DOHH2 (cell line): Measurements from ENCODE around the gene DEFB112.

ENCODE experiments used
- H3F3A ChIP-seq: fragments of 200-600 bp; sonication (generic), shearing (Covaris generic); 2 replicates; pipeline ENCODE4 v1.6.0; 2016; ENCODE audit warnings: antibody characterized with exemption, mild to moderate bottlenecking; ENCODE audit not compliant: control insufficient read depth, insufficient read depth
- H3K27ac ChIP-seq: fragments of 200-600 bp; sonication (generic); 2 replicates; pipeline ENCODE4 v1.5.1; 2014; ENCODE audit warnings: low read depth, mild to moderate bottlenecking, low read length, moderate library complexity
- H3K27me3 ChIP-seq: fragments of 200-600 bp; sonication (generic); 2 replicates; pipeline ENCODE4 v1.6.1; 2014; ENCODE audit warnings: mild to moderate bottlenecking, low read length, mixed read lengths; ENCODE audit not compliant: control insufficient read depth
- H3K36me3 ChIP-seq: fragments of 200-600 bp; sonication (generic); 2 replicates; pipeline ENCODE4 v1.6.1; 2014; ENCODE audit warnings: mild to moderate bottlenecking, low read length, moderate library complexity, mixed read lengths; ENCODE audit not compliant: control insufficient read depth
- H3K4me1 ChIP-seq: fragments of 200-600 bp; sonication (generic); 2 replicates; pipeline ENCODE4 v1.6.1; 2014; ENCODE audit warnings: mild to moderate bottlenecking, low read length, mixed read lengths; ENCODE audit not compliant: control insufficient read depth
- H3K4me2 ChIP-seq: fragments of 200-600 bp; sonication (generic); 2 replicates; pipeline ENCODE4 v1.6.0; 2014; ENCODE audit warnings: mild to moderate bottlenecking, low read length, moderate library complexity
- H3K4me3 ChIP-seq: fragments of 200-600 bp; sonication (generic); 2 replicates; pipeline ENCODE4 v1.5.1; 2014; ENCODE audit warnings: mild to moderate bottlenecking, low read length, mixed read lengths
- H3K79me2 ChIP-seq: fragments of 200-600 bp; sonication (generic); 2 replicates; pipeline ENCODE4 v1.6.1; 2014; ENCODE audit warnings: mild to moderate bottlenecking, low read length, mixed read lengths; ENCODE audit not compliant: control insufficient read depth
- H3K9me2 ChIP-seq: fragments of 200-600 bp; sonication (generic); replicated peaks from 2 replicates; pipeline ENCODE4 v1.6.1; 2014; ENCODE audit warnings: mild to moderate bottlenecking, low read length, mixed read lengths; ENCODE audit not compliant: control insufficient read depth
- H3K9me3 ChIP-seq: fragments of 200-600 bp; sonication (generic); 2 replicates; pipeline ENCODE4 v1.6.1; 2014; ENCODE audit warnings: antibody characterized with exemption, low read length, mixed read lengths; ENCODE audit not compliant: control insufficient read depth, insufficient read depth
- H4K20me1 ChIP-seq: fragments of 200-600 bp; sonication (generic); 2 replicates; pipeline ENCODE4 v1.6.0; 2014; ENCODE audit warnings: low read depth, mild to moderate bottlenecking, antibody characterized with exemption, low read length, moderate library complexity; ENCODE audit not compliant: control insufficient read depth, insufficient read depth
- CTCF ChIP-seq: fragments of 200-600 bp; sonication (generic); IDR thresholded peaks from one replicate; pipeline ENCODE4 v1.5.1; 2014; ENCODE audit warnings: antibody characterized with exemption, mild to moderate bottlenecking, low read depth, low read length; ENCODE audit not compliant: poor library complexity, severe bottlenecking
- EZH2phosphoT487 ChIP-seq: fragments of 200-600 bp; sonication (generic); IDR thresholded peaks from 2 replicates; pipeline ENCODE4 v1.6.1; 2017; ENCODE audit warnings: borderline replicate concordance, mild to moderate bottlenecking, antibody characterized with exemption, low read length, moderate library complexity, mixed read lengths

The DEFB112 gene, protein sequence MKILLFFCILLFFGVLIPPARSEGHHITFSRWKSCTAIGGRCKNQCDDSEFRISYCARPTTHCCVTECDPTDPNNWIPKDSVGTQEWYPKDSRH

DNA sequence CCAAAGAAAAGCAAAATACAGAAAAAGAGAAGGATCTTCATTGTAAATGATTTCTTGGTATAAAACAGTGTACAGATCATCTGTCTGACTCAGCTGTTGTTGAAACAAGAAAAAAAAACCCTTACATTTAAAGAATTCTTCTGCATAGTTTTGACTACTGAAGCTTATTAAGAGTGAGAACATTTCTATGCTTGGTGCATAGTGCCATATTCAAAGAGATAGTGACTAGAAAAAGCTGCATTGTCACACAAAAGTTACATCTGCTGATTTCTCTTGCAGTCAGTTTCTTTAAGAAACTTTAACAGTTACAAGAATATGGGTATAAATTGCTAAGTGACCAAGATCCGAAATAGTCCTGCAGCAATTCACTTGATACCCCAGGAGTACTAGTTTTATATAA lies at the start of gene DEFB112:
Gene DEFB112 (minus strand): TSS at position 101 of the 400 bp plus-strand sequence. CDS start 60 bp downstream, at position 41.
- no peaks in the 10 kb centered on the region for H3F3A ChIP-seq
- no peak within 1 kb of the TSS for H3K4me2 ChIP-seq
- H4K20me1 ChIP-seq = no peaks in the 10 kb centered on the region
- no peaks in the 10 kb centered on the region for H3K9me2 ChIP-seq
- no peak within 1 kb of the TSS for H3K27ac ChIP-seq
- no peaks in the 10 kb centered on the region for H3K36me3 ChIP-seq
- H3K9me3 ChIP-seq = no peaks in the 10 kb centered on the region; the same call in 1 of the 2 replicates
- H3K27me3 ChIP-seq = no peaks in the 10 kb centered on the region
- no peaks in the 10 kb centered on the region for H3K79me2 ChIP-seq
- TF ChIP-seq CTCF (no peak), EZH2phosphoT487 (no peak)
- no peaks in the 10 kb centered on the region for H3K4me1 ChIP-seq
- H3K4me3 ChIP-seq = no peak within 1 kb of the TSS

DNA sequence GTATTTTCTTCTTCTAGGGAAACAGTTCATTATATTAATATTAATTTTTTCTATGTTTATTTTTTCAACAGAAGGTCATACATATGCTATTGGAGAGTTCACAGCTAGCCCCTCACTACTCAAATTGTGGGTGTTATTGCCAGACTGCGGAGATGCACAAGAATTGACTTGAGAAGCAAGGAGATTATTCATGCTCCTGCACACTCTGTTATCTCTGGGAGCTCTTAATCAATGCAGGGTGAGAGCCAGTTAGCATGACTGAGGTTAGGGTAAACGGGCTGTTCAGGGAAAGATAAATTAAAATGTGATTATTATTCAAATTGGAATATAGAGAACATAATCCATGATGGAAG lies 48.9 kb upstream of the DEFB112 start:
- Histone ChIP-seq H3F3A (no peaks in the 10 kb centered on the region), H3K36me3 (no peaks in the 10 kb centered on the region), H4K20me1 (no peaks in the 10 kb centered on the region), H3K4me1 (no peaks in the 10 kb centered on the region), H3K9me3 (no peaks in the 10 kb centered on the region), H3K4me3 (no peak overlapping the region), H3K27ac (no peak overlapping the region), H3K9me2 (no peaks in the 10 kb centered on the region), H3K79me2 (no peaks in the 10 kb centered on the region), H3K27me3 (no peaks in the 10 kb centered on the region), H3K4me2 (no peak overlapping the region)
- TF ChIP-seq EZH2phosphoT487 (no peak), CTCF (no peak)

GRCh38 chr6:50097966-50098640 lies 48.4 kb upstream of the DEFB112 start:
- no peak overlapping the region for H3K27ac ChIP-seq
- no peaks in the 10 kb centered on the region for H3K9me3 ChIP-seq
- no peaks in the 10 kb centered on the region for H3K27me3 ChIP-seq
- H4K20me1 ChIP-seq = no peaks in the 10 kb centered on the region
- H3K4me2 ChIP-seq = no peak overlapping the region
- no peaks in the 10 kb centered on the region for H3K36me3 ChIP-seq
- no peaks in the 10 kb centered on the region for H3F3A ChIP-seq
- H3K4me3 ChIP-seq = no peak overlapping the region
- H3K79me2 ChIP-seq = no peaks in the 10 kb centered on the region
- TF ChIP-seq EZH2phosphoT487 (no peak), CTCF (no peak)
- H3K9me2 ChIP-seq = no peaks in the 10 kb centered on the region
- H3K4me1 ChIP-seq = no peaks in the 10 kb centered on the region
